GM12892 (cell line): Measurements from ENCODE around the gene RNF123.

ENCODE experiments used
- POLR2A ChIP-seq: IDR thresholded peaks from 2 replicates; pipeline ENCODE4 v1.6.1; 2011; ENCODE audit warnings: low read depth, low read length, control low read depth
- POLR2AphosphoS5 ChIP-seq: IDR thresholded peaks from 2 replicates; pipeline ENCODE4 v1.6.1; 2011; ENCODE audit warnings: low read depth, low read length, control low read depth

DNA sequence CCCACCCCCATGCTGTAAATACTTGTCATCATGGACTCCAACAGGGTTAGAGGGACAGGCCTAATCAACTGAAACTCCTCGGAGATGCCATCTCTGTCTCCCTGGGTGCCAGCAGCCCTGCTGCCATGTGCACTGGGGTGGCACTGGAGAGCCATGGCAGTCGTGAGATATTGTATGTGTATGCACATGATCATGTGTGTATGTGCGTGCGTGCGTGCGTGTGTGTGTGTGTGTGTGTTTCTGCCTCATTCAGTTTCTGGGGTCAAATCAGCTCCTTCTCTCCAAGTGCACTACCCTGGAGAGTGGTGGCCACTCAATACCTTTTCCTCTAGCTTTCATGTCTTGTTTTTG, 18.4 kb upstream of the RNF123 start:
- TF ChIP-seq POLR2AphosphoS5 (no peak), POLR2A (no peak)
